Suppressor macrophage treated with lipopolysaccharide for 4 hours (primary cell): ENCODE results near the gene FDX1.
"Not testable (repeated sequence)": the region's sequence is repeated elsewhere in the genome, so short reads cannot be mapped to it uniquely, and the experiment has no call there.

Experiments used
- DNase-seq: peaks from one replicate; pipeline ENCODE4 v3.0.0-alpha.2; 2020

Gene FDX1, protein sequence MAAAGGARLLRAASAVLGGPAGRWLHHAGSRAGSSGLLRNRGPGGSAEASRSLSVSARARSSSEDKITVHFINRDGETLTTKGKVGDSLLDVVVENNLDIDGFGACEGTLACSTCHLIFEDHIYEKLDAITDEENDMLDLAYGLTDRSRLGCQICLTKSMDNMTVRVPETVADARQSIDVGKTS

DNA sequence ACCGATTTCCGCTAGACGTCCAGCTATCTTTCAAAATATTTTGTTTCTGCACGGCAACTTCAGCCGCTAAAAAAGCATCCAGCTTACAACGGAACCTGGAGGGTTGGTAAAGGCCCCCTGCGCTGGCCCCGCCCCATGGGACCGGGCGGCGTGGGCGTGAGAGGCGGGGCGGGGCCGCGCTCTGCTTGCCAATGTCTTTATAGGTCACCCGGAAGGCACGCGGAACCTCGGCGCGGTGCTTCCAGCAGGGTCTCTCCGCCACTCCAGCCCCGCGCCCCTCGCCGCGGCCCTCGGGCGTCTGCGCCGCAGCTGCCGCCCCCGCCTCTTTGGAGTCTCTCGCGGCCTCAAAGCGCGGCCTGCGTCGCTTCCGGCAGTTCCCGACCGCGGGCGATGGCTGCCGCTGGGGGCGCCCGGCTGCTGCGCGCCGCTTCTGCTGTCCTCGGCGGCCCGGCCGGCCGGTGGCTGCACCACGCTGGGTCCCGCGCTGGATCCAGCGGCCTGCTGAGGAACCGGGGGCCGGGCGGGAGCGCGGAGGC lies at the start of gene FDX1:
FDX1 (plus strand) TSS at position 218 of the 536 bp plus-strand sequence; CDS start at position 391, 173 bp downstream.
- DNase-seq, result peak; percentile 97

DNA sequence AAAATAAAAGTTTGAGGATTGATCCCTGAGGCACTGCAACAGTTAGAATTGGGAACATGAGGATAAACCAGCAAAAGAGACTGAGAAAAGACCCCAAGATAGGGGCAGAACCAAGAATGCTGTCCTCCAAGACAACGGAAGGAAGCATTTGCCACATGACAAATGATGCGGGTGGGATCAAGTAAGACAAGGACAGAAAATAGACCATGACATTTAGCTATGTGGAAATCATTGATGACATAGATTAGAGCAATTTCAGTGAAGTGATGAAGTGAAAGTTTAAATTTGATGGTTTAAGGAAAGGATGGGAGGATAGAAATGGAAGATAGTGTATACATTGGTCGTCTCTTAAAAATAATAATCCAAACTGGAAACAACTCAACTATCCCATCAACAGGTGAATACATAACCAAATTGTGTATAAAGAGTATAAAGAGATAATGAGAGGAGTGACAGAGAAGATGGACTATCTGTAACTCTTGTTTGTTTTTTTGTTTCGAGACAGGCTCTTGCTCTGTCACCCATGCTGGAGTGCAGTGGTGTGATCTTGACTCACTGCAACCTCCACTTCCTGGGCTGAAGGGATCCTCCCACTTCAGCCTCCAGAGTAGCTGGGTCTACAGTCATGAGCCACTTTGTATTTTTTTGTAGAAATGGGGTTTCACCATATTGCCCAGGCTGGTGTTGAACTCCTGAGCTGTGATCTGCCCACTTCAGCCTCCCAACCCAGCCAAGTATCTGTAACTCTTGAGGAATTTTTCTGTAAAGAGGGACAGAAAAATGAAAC lies 48.7 kb upstream of the FDX1 start:
- DNase-seq, result peak; percentile 68

DNA sequence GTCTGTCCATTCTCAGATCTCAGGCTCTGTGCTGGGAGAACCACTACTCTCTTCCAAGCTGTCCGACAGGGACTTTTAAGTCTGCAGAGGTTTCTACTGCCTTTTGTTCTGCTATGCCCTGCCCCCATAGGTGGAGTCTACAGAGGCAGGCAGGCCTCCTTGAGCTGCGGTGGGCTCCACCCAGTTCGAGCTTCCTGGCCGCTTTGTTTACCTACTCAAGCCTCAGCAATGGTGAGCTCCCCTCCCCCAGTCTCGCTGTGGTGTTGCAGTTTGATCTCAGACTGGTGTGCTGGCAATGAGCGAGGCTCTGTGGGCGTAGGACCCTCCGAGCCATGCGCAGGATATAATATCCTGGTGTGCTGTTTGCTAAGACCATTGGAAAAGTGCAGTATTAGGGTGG lies 41.5 kb upstream of the FDX1 start:
- DNase-seq, result not testable (repeated sequence)

DNA sequence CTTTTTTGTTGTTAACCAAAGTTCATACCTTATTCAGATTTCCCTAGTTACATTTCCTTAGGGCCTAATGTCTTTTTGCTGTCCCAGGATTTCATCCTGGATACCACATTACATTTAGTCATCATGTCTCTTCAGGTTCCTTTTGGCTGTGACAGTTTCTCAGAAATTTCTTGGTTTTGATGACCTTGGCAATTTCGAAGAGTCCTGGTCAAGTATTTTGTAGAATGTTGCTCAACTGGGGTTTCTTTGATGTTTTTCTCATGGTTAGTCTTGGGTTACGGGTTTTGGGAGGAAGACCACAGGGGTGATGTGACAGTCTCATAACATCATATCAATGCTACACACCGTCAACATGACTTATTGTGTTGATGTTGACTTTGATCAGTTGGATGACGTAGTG lies 39.8 kb upstream of the FDX1 start:
- DNase-seq, result no peak

DNA sequence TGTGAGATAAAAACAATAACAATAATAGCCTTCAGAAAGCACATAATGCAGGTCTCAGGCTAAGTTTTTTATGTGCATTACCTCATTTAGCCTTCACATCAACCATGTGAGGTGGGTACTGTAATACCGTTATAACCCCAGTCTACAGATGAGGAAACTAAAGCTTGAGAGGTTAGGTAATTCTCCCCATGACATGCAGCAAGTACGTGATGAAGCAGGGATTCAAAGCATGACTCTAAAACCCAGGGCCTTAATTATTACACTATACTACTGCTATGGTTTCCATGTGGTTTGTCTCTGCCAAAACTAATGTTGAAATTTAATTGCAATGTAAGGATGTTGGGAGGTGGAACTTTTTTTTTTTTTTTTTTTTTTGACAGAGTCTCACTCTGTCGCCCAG lies 37.7 kb upstream of the FDX1 start:
- DNase-seq, result peak; percentile 69

DNA sequence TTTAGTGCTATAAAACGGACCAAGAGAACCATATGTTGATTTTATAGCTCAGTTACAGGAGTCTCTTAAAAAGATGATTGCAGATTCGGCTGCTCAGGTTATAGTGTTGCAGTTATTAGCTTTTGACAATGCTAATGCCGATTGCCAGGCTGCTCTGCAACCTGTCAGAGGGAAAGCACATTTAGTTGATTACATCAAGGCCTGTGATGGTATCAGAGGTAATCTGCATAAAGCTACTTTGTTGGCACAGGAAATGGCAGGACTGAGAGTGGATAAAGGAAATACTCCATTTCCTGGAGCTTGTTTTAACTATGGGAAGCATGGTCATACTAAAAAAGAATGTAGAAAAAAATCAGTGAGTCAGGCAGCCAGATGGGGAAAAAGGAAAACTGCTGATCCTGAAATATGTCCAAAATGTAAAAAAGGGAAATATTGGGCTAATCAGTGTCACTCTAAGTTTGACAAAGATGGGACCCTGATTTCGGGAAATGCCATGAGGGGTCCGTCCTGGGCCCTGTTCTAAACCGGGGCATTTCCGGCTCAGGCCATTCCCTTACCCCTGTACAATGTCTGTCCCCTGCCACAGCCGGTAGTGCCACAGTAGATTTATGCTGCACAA lies 32.0 kb upstream of the FDX1 start:
- not testable (repeated sequence) for DNase-seq

DNA sequence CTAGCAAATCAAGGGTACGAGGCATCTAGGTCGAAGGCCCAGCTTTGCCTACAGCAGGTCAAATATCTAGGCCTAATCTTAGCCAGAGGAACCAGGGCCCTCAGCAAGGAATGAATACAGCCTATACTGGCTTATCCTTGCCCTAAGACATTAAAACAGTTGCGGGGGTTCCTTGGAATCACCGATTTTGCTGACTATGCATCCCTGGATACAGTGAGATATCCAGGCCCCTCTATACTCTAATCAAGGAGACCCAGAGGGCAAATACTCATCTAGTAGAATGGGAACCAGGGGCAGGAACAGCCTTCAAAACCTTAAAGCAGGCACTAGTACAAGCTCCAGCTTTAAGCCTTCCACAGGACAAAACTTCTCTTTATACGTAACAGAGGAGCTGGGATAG lies 26.2 kb upstream of the FDX1 start:
- not testable (repeated sequence) for DNase-seq

DNA sequence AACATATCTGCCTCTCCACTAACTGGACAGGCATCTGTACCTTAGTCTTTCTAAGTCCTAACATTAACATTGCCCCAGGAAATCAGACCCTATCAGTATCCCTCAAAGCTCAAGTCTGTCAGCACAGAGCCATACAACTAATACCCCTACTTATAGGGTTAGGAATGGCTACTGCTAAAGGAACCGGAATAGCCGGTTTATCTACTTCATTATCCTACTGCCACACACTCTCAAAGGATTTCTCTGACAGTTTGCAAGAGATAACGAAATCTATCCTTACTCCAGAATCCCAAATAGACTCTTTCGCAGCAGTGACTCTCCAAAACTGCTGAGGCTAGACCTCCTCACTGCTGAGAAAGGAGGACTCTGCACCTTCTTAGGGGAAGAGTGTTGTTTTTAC lies 24.1 kb upstream of the FDX1 start:
- DNase-seq, result not testable (repeated sequence)

DNA sequence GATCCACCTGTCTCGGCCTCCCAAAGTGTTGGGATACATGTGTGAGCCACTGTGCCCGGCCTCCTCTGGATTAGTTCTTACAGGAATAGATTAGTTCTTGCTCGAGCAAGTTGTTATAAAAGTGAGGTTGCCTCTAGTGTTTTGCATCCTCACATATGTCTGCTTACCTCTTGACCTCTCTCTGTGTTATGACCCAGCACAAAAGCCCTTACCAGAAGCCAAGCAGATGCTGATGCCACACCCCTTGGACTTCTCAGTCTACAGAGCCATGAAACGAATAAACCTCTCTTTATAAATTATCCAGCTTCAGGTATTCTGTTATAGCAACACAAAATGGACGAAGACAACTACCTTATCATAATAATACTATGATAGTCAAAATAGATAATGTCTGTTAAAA lies 22.4 kb upstream of the FDX1 start:
- DNase-seq, result no peak

DNA sequence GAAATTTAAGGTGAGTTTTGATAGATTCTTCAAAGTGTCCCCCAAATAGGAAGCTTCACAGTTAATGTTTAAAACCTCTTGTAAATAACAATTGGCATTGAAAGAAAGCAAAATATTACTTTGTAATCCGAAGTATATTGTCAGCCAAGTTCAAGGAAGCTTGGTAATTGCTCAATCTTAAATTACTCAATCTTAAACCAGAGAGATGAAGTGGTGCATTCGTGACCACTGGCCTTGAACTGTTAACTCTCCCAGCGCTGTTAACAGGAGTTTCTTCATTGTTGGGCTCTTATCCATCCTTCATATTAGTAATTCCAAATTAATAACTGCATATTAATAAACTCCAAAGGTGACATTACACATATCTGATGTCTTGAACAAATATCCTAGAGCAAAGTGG lies 20.6 kb upstream of the FDX1 start:
- DNase-seq, result peak; percentile 72

DNA sequence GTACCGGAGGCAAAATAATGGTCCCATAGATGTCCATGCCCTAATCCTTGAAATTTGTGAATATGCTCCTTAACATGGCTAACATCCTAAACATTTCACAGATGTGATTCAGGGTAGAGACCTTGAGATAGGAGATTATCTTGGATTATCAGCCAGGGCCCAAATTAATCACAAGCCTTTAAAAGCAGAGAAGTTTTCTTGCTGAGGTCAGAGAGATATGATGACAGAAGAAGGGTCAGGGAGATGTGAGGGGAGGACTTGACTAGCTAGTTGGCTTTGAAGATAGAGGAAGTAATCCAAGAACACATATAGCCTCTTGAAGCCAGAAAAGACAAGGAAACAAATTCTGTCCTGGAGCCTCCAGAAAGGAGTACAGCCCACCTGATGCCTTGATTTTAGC lies 19.1 kb upstream of the FDX1 start:
- DNase-seq, result peak; percentile 41

DNA sequence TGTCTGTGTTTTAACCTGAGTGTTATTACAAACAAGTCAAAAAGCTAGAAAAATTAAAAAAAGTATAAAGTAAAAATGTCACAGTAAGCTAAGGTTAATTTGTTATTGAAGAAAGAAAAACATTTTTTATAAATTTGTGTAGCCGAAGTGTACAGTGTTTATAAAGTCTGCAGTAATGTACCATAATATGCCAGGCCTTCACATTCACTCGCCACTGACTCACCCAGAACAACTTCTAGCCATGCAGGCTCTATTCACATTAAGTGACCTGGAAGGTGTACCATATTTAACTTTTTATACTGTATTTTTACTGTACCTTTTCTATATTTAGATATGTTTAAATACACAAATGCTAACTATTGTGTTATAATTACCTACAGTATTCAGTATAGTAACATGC lies 14.7 kb upstream of the FDX1 start:
- no peak for DNase-seq

DNA sequence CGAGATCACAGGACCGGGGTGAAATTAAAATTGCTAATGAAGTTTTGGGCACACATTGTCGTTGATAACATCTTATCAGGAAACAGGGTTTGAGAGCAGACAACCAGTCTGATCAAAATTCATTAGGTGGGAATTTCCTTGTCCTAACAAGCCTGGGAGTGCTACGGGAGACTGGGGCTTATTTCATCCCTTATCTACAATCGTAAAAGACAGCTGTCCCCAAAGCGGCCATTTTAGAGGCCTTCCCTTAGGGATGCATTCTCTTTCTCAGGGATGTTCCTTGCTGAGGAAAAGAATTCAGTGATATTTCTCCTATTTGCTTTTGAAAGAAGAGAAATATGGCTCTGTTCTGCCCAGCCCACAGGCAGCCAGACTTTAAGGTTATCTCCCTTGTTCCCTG lies 8.1 kb upstream of the FDX1 start:
- not testable (repeated sequence) for DNase-seq

DNA sequence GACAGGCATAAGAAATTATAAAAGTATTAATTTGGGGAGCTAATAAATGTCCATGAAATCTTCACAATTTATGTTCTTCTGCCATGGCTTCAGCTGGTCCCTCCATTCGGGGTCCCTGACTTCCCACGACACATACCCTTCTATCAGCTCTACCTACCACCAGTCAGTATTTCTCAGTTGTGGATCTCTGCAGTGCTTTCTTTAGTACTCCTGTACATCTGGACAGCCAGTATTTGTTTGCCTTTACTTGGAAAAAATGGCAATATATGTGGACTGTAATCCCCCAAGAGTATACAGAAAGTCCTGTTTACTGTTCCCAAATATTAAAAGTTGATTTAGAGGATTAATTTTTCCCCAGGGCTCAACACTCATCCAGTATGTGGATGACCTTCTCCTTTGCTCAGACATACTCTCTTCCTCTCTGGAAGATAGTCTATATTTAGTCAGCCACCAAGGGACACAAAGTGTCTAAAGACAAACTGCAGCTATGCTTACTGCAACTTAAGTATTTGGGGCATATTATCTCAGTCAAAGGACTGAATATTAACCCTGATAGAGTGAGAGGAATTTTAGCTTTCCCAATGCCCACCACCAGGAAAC lies 7.3 kb upstream of the FDX1 start:
- DNase-seq, result no peak

DNA sequence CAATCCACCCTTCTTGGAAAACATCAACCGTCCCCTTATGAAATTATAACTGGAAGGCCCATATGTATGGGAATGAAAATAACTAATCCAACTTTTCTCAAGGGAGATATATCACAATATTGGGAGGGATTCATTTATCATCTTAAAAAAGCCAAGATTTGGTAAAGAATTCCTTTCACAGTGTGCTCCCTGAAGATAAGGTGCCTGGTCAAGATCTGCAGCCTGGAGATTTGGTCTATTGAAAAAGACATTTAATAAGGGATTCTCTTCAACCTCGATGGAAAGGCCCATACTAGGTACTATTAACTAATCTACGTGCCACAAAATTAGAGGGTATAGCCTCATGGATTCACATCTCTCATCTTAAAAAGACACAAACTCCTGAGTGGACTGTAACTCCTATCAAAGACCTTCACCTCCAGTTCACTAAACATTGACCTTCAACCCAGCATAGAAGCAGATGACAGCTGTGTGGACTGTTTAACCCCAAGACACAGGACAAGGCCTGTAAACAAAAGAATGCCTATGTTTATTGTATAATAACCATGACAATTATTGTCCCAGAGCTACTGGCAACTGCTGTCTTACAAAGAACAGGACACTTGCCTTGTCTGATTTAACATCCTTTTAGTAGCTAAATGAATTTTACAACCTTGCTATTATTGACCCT lies 4.8 kb upstream of the FDX1 start:
- no peak for DNase-seq

DNA sequence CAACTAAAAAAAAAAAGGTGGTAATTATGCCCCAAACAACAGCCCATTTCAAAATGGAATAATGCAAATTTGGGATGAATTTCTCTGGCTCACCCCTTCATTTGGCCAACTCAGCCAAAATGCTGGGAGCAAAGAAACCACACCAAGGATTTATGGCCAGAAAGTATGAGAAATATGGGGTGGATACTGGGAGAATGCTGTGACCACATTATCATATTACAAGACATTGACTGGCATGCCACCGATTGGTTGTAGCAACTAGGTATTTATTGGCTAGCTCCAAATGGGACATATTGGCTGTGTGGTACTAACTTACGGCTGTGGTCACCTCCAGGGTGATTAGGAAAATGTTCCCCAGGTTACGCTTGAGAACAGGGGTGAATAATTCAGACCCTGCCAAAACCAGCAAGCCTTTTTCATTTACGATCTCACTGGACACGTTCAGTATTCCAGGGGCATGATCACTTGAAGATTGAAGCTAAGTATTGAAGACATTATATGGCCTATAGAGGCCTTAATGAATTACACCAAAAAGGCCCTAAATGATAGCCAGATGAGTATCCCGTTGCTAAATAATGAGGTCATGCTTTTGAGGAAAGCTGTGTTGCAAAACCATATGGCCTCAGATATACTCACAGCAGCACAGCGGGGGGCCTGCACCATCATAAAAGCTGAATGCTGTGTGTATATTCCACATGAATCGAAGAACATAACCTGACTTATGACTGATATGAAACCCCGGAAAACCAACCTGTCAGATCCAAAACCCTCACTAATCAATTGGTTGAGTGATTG lies 3.8 kb upstream of the FDX1 start:
- DNase-seq, result peak; percentile 25

DNA sequence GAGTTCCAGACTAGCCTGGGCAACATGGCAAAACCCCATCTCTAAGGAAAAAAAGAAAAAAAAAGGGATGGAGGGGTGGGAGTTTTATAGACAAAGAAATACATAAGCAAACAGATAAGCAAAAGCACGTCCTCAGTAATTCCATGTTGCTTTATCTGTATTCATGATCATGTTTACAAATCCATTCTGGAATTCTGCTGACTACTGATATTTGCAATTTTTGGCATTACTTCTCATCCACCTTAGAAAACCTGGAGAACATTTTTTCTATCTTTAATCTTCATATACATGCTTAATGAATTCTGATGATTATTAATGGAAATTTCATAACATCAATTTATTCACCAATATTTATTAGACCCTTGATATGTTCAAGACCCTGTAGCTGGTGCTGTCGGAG lies 1.7 kb upstream of the FDX1 start:
- DNase-seq, result no peak

DNA sequence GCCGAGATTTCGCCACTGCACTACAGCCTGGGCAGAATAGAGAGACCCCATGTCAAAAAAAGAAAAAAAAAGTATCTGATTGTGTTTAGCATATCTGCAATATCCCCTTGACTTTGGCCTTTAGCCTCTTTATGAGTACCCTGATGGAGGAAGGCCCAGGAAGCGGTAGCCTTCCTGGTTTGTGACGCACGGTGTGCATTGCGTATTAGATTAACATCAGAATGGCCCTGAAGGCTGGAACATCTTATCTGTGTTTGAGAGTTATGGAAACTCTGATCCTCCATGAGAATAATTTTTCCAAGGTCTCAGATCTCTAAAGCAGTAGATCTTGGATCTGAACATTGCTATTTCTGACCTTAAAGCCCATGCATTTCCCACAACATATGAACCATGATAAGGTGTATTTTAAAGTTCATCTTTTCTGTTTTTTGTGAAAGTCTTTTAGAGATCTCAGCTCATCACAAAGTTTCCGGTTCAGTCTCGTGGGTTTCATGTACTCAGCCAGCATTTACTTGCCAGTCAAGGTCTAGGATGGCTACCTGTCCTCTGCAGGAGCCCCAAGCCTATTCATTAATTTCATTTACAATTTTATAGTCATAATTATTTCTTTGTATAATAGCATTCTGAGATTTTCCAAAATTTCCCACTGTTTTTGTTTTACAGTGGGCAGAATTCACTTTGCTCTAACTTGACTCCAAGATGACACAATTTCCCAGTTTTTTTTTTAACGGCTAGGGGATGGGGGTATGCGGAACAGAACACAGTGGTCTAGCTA lies 605 bp upstream of the FDX1 start:
- no peak for DNase-seq

DNA sequence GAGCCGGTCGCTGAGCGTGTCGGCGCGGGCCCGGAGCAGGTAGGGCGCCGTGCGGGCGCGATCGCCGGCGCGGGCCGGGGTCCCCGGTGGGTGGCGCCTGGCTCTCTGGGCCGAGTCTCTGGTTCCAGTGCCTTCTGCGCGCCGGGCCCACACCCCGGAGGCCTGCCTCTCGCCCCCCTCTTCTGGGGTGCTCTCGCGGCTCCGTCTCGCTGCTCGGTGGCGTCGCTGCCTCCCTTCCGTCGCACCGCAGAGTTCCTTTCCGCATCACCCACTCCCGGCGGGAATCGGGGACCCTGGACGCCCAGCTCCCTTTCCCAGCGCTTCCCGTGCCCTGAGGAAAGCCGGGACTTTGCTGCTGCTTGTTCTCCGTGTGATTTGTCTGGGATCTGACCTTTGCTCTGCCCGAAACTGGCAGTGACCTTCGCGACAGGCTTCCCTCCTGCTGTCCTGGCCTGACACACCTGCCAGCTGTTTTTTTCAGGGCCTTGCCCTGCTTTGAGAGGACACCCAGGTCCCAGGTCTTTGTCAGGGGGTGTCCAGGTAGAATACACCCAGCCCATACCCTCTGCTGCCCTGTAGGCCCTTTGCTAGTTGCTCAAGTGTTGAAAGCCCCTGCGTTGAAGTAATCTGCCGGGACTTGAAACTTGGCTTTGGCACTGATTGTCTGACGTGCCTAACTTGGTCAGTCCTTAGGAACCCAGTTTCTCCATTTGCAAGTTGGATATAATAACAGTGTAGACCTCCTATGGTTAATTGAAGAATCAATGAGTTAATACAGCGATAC lies 711 bp downstream of the FDX1 start:
- peak; percentile 61 for DNase-seq

DNA sequence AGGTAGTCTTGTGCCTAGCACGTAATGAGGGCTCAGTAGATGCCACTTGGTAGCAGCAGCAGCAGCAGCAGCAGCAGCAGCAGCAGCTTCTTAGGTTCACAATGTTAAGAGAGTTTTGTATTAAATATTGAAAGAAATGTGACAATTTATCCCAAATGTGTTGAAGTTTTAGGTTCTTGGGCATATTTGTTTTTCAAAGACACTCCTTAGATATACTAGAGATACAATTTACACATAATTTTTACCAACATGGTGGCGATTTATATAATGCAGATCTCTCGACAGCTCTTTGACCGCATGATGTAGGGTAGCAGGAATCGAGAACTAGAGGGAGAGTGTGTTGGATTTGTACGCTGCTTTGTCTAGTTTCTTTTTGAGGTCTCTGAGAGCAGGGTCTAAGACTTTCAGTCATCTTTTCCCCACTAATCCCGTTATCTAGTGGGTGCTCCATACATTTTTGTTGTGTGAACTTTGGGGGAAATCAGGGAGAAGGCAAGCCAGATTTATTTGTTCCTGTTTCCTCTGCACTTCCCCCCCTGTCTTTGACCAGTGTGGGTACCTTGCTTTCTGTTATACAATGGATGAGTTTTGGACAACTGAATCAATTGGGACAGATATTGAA lies 1.4 kb downstream of the FDX1 start:
- DNase-seq, result peak; percentile 37
